DOHH2 (cell line): ENCODE measurements around the gene PEMT.

Experiments used
- H3F3A ChIP-seq: fragments of 200-600 bp; sonication (generic), shearing (Covaris generic); 2 replicates; pipeline ENCODE4 v1.6.0; 2016; ENCODE audit warnings: antibody characterized with exemption, mild to moderate bottlenecking; ENCODE audit not compliant: control insufficient read depth, insufficient read depth
- H3K27ac ChIP-seq: fragments of 200-600 bp; sonication (generic); 2 replicates; pipeline ENCODE4 v1.5.1; 2014; ENCODE audit warnings: low read depth, mild to moderate bottlenecking, low read length, moderate library complexity
- H3K27me3 ChIP-seq: fragments of 200-600 bp; sonication (generic); 2 replicates; pipeline ENCODE4 v1.6.1; 2014; ENCODE audit warnings: mild to moderate bottlenecking, low read length, mixed read lengths; ENCODE audit not compliant: control insufficient read depth
- H3K36me3 ChIP-seq: fragments of 200-600 bp; sonication (generic); 2 replicates; pipeline ENCODE4 v1.6.1; 2014; ENCODE audit warnings: mild to moderate bottlenecking, low read length, moderate library complexity, mixed read lengths; ENCODE audit not compliant: control insufficient read depth
- H3K4me1 ChIP-seq: fragments of 200-600 bp; sonication (generic); 2 replicates; pipeline ENCODE4 v1.6.1; 2014; ENCODE audit warnings: mild to moderate bottlenecking, low read length, mixed read lengths; ENCODE audit not compliant: control insufficient read depth
- H3K4me2 ChIP-seq: fragments of 200-600 bp; sonication (generic); 2 replicates; pipeline ENCODE4 v1.6.0; 2014; ENCODE audit warnings: mild to moderate bottlenecking, low read length, moderate library complexity
- H3K4me3 ChIP-seq: fragments of 200-600 bp; sonication (generic); 2 replicates; pipeline ENCODE4 v1.5.1; 2014; ENCODE audit warnings: mild to moderate bottlenecking, low read length, mixed read lengths
- H3K79me2 ChIP-seq: fragments of 200-600 bp; sonication (generic); 2 replicates; pipeline ENCODE4 v1.6.1; 2014; ENCODE audit warnings: mild to moderate bottlenecking, low read length, mixed read lengths; ENCODE audit not compliant: control insufficient read depth
- H3K9me2 ChIP-seq: fragments of 200-600 bp; sonication (generic); replicated peaks from 2 replicates; pipeline ENCODE4 v1.6.1; 2014; ENCODE audit warnings: mild to moderate bottlenecking, low read length, mixed read lengths; ENCODE audit not compliant: control insufficient read depth
- H3K9me3 ChIP-seq: fragments of 200-600 bp; sonication (generic); 2 replicates; pipeline ENCODE4 v1.6.1; 2014; ENCODE audit warnings: antibody characterized with exemption, low read length, mixed read lengths; ENCODE audit not compliant: control insufficient read depth, insufficient read depth
- H4K20me1 ChIP-seq: fragments of 200-600 bp; sonication (generic); 2 replicates; pipeline ENCODE4 v1.6.0; 2014; ENCODE audit warnings: low read depth, mild to moderate bottlenecking, antibody characterized with exemption, low read length, moderate library complexity; ENCODE audit not compliant: control insufficient read depth, insufficient read depth
- CTCF ChIP-seq: fragments of 200-600 bp; sonication (generic); IDR thresholded peaks from one replicate; pipeline ENCODE4 v1.5.1; 2014; ENCODE audit warnings: antibody characterized with exemption, mild to moderate bottlenecking, low read depth, low read length; ENCODE audit not compliant: poor library complexity, severe bottlenecking
- EZH2phosphoT487 ChIP-seq: fragments of 200-600 bp; sonication (generic); IDR thresholded peaks from 2 replicates; pipeline ENCODE4 v1.6.1; 2017; ENCODE audit warnings: borderline replicate concordance, mild to moderate bottlenecking, antibody characterized with exemption, low read length, moderate library complexity, mixed read lengths

The PEMT gene

GRCh38 chr17:17540278-17540906, 51.1 kb downstream of the PEMT start:
- Histone ChIP-seq H3K27me3 (no peaks in the 10 kb centered on the region), H3K4me1 (no peaks in the 10 kb centered on the region), H3K9me2 (no peaks in the 10 kb centered on the region), H3K36me3 (no peaks in the 10 kb centered on the region), H3K4me3 (no peak overlapping the region), H3K79me2 (no peaks in the 10 kb centered on the region), H3K4me2 (no peak overlapping the region), H3K27ac (no peak overlapping the region), H3F3A (no peaks in the 10 kb centered on the region), H3K9me3 (no peaks in the 10 kb centered on the region), H4K20me1 (no peaks in the 10 kb centered on the region; the same call in 1 of the 2 replicates)
- TF ChIP-seq CTCF (no peak), EZH2phosphoT487 (no peak)

GRCh38 chr17:17539591-17539990, 51.9 kb downstream of the PEMT start:
- Histone ChIP-seq H3K27ac (no peak overlapping the region), H3K36me3 (no peaks in the 10 kb centered on the region), H3K4me2 (no peak overlapping the region)

GRCh38 chr17:17538417-17539391, 52.8 kb downstream of the PEMT start:
- no peaks in the 10 kb centered on the region; the same call in 1 of the 2 replicates for H4K20me1 ChIP-seq
- no peaks in the 10 kb centered on the region for H3K4me1 ChIP-seq
- H3K27me3 ChIP-seq = no peaks in the 10 kb centered on the region
- no peak overlapping the region for H3K27ac ChIP-seq
- no peaks in the 10 kb centered on the region for H3K9me2 ChIP-seq
- no peaks in the 10 kb centered on the region for H3K36me3 ChIP-seq
- H3F3A ChIP-seq = no peaks in the 10 kb centered on the region
- no peaks in the 10 kb centered on the region for H3K79me2 ChIP-seq
- H3K4me2 ChIP-seq = no peak overlapping the region
- TF ChIP-seq CTCF (no peak), EZH2phosphoT487 (no peak)
- H3K4me3 ChIP-seq = no peak overlapping the region
- H3K9me3 ChIP-seq = no peaks in the 10 kb centered on the region

More at GRCh38 chr17:17539591-17539990, 51.9 kb downstream of the PEMT start:
- Histone ChIP-seq H3K4me1 (no peaks in the 10 kb centered on the region), H3K4me3 (no peak overlapping the region), H3F3A (no peaks in the 10 kb centered on the region), H3K79me2 (no peaks in the 10 kb centered on the region), H4K20me1 (no peaks in the 10 kb centered on the region; the same call in 1 of the 2 replicates), H3K9me3 (no peaks in the 10 kb centered on the region), H3K27me3 (no peaks in the 10 kb centered on the region), H3K9me2 (no peaks in the 10 kb centered on the region)
- TF ChIP-seq EZH2phosphoT487 (no peak), CTCF (no peak)
